HK-2 (cell line): ENCODE data around the gene MED9.

Experiments used
- DNase-seq: peaks from one replicate; pipeline ENCODE4 v3.0.0-alpha.2; 2018; ENCODE audit not compliant: unreplicated experiment

Gene MED9

GRCh38 chr17:17504341-17505140 is 27.7 kb downstream of the MED9 start:
- no peak for DNase-seq

- no peak for DNase-seq
These were observed 28.4 kb downstream of the MED9 start for GRCh38 chr17:17505151-17505550.

- DNase-seq: no peak
These were observed 28.9 kb downstream of the MED9 start for GRCh38 chr17:17505610-17506171.

- no peak for DNase-seq
These were observed 29.5 kb downstream of the MED9 start for GRCh38 chr17:17506181-17506741.

- no peak for DNase-seq
These were observed 30.2 kb downstream of the MED9 start for GRCh38 chr17:17506893-17507464.

GRCh38 chr17:17507465-17508011 is 30.7 kb downstream of the MED9 start:
- no peak for DNase-seq

- DNase-seq: no peak
These were observed 31.3 kb downstream of the MED9 start for GRCh38 chr17:17508019-17508535.

- DNase-seq: no peak
These were observed 32.1 kb downstream of the MED9 start for GRCh38 chr17:17508646-17509591.

GRCh38 chr17:17509601-17510425 is 33.0 kb downstream of the MED9 start:
- DNase-seq: no peak

- no peak for DNase-seq
These were observed 33.9 kb downstream of the MED9 start for GRCh38 chr17:17510456-17511292.

GRCh38 chr17:17511293-17511741 is 34.5 kb downstream of the MED9 start:
- no peak for DNase-seq

- DNase-seq: peak; percentile 90
These were observed 35.4 kb downstream of the MED9 start for GRCh38 chr17:17511881-17512858.

- no peak for DNase-seq
These were observed 36.1 kb downstream of the MED9 start for GRCh38 chr17:17512866-17513265.

- no peak for DNase-seq
These were observed 36.8 kb downstream of the MED9 start for GRCh38 chr17:17513626-17514025.

- DNase-seq: no peak
These were observed 37.7 kb downstream of the MED9 start for GRCh38 chr17:17514361-17514992.

- peak; percentile 36 for DNase-seq
These were observed 38.5 kb downstream of the MED9 start for GRCh38 chr17:17514993-17515933.
